Activated T-cell treated with anti-CD3 and anti-CD28 coated beads, Interleukin-2, amount 50 U/mL, for 1 hour (primary cell): ENCODE data around the gene SH3BP4.
"Not testable (repeated sequence)": the region's sequence is repeated elsewhere in the genome, so short reads cannot be mapped to it uniquely, and the experiment has no call there.

ENCODE experiments used
- DNase-seq: peaks from one replicate; pipeline ENCODE4 v3.0.0-alpha.2; 2020

SH3BP4 gene

DNA sequence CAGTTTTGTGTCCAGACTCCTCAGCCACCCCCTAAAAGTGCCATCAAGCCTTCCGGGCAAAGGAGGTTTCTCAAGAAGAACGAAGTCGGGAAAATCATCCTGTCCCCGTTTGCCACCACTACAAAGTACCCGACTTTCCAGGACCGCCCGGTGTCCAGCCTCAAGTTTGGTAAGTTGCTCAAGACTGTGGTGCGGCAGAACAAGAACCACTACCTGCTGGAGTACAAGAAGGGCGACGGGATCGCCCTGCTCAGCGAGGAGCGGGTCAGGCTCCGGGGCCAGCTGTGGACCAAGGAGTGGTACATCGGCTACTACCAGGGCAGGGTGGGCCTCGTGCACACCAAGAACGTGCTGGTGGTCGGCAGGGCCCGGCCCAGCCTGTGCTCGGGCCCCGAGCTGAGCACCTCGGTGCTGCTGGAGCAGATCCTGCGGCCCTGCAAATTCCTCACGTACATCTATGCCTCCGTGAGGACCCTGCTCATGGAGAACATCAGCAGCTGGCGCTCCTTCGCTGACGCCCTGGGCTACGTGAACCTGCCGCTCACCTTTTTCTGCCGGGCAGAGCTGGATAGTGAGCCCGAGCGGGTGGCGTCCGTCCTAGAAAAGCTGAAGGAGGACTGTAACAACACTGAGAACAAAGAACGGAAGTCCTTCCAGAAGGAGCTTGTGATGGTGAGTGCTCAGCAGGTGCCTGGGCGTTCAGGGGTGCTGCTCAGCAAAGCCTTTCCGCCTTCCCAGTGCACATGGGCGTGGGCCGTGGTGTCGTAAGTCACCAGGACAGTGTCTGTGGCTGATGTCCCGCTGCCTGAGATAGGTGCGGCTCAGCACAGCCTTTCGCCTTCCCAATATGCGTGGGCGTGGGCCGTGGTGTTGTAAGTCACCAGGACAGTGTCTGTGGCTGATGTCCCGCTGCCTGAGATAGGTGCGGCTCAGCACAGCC lies 91.0 kb downstream of the SH3BP4 start:
- DNase-seq, result no peak

DNA sequence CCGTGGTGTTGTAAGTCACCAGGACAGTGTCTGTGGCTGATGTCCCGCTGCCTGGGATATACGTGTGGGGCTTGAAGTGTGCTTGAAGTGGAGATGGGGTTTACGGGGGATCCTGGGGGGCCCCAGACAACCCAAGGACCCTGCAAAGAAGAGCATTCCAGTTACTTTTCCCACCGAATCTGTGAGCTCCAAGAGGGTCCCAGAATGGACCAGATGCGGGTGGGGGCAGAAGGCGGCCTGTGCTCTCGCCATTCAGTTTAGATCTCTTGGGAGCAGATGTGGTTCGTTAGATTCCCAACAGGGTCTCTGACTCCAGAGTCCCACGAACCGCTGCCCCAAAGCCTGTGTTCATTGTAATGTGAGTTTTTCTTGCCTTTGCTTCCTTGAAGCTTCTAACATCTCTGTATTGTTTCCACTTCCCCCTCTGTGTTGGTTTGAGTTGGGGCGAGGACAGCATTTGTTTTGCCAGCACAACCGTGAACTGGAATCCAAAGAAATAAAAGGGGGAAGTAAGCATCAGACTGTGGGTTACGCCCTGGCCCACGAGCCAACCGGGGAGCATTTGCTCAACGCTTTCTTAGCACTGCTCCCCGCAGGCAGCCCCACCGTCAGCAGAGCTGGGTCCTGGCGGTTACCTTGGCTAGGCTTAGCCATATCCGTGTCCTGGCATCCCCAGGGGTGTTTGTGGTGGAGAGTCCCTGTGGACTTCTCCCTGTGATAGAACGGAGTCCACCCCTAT lies 92.1 kb downstream of the SH3BP4 start:
- DNase-seq, result no peak

DNA sequence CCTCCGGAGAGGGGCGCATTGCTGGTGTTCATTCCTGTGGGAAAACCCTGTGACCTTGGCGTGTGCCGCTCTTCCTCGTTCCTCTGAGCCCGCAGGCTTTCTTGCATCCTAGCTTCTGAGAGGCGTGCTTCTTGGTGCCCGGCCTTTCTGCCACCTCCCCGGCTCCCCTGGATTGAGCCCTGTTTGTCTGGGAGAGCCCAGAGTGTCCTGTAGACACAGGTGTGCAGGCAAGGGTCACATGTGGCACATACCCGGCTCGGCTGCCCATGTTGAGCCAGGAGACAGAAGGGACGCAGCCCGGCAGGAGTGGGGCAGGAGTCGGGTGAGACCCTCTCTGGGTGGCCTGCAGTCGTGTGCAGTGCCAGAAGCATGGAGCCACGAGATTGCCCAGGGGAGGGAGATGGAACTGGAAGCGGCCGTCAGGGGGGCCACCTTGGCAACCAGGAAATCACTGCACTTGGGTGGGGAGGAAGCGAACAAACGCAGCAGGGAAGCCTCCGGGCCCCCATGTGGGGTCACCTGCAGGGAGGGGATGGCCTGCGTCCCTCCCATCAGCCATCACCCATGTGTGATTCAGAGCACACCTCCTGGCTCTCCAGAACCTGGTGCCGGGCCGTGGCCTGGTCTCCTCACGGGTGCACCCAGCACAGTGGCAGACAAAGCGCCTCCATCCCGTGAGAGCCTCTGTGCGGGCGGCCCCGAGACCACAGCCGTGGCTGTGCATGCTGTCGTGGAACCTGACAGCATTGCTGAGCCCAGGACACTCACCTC lies 92.9 kb downstream of the SH3BP4 start:
- no peak for DNase-seq

DNA sequence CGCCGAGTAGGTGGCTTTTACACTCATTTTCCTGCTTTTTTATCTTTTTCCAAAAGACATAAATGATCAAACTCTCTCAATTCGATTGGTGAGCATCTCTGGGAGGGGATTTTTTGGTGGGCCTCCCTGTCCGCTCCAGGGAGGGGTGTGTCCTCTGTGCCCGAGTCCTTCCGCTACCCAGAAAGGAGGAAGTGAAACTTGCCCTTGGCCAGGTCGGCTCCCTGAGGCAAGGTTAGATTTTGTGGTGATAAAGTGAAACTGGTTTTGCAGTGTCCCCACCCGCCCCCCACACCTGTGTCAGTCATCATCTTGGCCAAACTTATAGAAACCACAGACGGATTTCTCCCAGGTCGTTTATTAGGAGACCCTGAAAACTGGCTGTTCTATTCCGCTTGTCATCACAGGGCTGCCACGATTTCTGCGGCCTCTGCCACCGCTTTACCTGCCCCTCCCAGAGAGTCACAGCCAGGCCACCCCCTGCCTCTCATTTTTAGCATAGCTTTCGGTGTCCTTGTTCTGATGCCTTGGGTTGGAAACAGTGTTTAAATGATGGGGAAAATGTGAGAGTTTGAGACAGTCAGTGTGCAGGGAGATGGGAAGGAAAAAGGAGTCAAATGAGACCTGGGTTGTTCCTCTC lies 93.6 kb downstream of the SH3BP4 start:
- DNase-seq, result no peak

DNA sequence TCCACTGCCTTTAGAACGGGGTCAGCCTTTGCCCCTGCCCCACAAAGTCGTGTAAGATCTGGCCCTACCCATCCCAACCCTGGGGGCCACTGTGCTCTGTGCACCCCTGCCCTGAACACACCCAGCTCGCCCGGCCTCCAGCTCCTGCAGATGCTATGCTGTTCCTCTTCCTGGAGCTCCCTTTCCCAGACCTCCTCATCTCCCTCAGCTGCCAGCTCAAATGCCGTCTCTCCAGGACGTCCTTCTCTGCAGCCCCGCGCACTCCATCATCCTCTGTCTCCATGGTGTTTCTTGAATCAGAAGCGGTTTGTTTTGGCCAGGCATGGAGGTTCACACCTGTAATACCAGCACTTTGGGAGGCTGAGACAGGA lies 94.1 kb downstream of the SH3BP4 start:
- DNase-seq, result no peak

DNA sequence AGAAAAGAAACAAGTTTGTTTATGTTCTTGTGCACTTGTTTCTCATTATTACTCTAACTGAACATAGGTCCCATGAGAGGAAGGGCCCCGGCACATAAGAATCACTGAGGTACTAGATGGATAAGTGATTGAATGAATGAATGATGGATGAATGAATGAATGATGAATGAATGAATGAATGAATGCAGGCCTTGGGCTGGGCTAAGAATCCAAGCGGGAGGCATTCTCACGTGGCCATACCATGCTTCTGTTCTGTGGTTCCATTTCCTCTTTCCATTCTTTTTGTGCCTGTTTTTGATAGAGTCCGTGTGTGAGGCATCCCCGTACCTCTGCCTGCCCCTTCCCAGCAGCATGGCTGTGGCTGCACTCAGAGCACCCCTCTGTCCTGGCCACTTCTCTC lies 94.8 kb downstream of the SH3BP4 start:
- no peak for DNase-seq

- DNase-seq, result no peak
These were observed 95.6 kb downstream of the SH3BP4 start for GRCh38 chr2:235047171-235048160.

- no peak for DNase-seq
These were observed 96.7 kb downstream of the SH3BP4 start for GRCh38 chr2:235048549-235048948.

- no peak for DNase-seq
These were observed 97.3 kb downstream of the SH3BP4 start for GRCh38 chr2:235049069-235049468.

DNA sequence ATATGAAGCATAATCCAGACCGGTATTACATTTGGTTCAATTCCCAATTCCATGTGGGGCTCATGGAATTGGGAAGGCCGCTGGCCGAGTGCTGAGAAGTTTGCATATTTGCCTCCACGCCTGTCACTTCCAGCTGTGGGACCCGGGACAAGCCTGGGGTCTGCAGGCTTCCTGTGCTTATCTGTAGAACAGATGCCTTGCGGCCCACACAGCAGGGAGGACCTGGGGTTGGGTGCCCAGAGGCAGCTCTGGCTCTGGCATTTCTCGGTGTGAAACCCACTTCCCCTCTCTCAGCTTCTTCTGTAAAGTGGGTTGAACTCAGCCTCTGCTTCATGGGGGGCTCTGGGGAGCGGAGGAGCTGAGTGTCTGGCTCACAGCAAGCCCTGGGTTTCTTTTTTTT lies 97.9 kb downstream of the SH3BP4 start:
- no peak for DNase-seq

DNA sequence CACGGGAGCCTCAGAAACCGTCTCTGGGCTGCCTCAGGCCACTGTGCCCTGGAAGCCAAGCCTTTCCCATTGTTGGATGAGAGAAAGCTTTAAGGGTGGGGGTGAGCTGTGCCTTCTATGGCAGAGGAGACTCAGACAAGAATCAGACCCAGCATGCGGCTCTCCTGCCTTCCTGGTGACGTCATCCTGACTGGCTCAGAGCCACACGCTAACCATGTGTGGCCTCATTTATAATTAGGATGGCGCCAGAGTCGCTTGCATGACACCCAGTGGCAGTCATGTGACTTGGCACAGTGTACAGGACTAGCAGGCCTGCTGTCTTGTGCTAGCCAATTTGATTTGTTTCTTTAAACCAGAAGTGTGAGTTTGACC lies 99.1 kb downstream of the SH3BP4 start:
- DNase-seq, result no peak

DNA sequence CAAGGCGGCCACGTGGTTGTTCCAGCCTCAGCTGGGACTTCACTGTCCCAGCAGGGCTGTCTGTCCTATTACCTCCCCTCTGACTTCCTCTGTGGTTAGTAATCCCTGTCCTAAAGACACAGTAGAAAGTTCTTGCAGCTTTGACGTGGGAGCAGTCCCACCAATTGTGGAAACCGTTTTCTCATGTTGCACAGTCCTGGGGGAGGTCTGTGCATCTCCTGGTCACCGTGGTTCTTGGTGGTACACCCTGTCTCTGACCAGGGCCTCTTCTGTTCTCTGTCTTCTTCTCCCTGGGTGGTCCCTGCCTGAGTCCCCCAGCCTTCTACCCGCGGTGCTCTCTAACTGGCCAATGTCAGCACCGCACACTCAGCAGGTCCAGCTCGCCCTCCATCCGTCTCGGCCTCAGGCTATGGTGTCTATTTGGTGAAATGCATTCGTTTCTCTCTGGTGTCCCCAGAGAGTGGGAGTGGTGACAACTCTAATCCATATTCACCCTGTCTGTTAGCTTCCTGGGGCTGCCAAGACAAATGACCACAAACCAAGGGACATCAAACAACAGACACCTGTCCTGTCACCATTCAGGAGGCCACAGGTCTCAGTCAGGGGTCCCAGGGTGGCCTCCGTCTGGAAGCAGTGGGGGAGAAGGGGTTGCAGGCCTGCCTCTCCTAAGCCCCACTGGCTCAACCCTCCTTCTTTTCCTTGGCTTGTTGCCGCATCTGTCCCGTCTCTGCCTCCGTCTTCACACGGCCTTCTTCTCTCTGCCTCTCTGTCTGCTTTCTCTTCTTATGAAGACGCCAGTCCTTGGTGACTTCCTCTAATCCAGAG lies 99.8 kb downstream of the SH3BP4 start:
- no peak for DNase-seq

GRCh38 chr2:235052514-235053354 lies 100.9 kb downstream of the SH3BP4 start:
- DNase-seq, result no peak

- no peak for DNase-seq
These were observed 101.8 kb downstream of the SH3BP4 start for GRCh38 chr2:235053651-235054050.

DNA sequence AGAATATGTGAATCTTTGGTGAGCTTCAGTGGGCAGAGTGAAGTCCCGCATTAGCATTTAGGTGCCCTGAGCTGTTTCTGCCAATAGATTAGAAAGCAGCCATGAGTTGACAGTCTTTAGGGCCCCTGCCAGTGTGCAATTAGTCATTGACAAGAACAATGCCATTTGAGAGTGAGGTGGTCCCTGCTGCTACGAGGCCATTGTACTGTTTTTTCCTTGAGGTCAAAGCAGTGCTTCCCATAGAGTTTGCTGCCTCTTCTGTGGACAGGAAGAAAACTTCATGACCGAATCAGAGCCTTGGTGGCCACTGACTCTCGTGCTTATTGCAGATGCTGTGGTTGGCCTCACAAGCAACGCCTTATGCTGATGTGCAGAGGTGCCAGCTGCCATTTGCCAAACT lies 102.7 kb downstream of the SH3BP4 start:
- no peak for DNase-seq

- no peak for DNase-seq
These were observed 103.1 kb downstream of the SH3BP4 start for GRCh38 chr2:235054919-235055318.

DNA sequence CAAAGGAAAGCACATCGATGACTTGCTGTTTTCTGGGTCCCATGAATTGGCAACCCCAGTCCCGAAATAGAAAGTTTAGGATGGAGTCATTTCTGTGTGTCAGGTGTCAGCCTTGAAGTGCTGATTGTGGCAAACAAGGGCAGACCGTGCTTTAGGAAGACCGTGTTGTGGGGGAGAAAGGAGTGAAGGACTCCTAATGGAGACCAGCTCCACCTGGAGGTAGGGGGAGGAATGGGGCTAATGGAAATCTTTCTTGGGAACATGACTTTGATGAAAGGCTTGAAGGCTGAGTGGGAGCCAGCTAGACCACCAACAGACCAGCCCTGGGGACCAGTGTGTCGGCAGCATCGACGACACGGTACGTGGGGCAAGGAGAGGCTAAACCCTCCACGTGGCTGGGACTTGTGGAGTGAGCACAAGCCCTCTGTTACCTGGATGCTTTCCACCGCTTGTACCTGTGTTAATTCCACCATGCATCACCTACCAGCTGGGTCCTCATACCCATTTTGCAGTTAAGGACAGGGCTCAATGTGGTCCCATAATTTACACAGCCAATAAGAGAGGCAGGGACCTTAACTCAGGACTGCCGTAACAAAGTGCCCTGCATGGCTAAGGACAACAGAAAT lies 104.2 kb downstream of the SH3BP4 start:
- no peak for DNase-seq

- no peak for DNase-seq
These were observed 105.0 kb downstream of the SH3BP4 start for GRCh38 chr2:235056768-235057167.

GRCh38 chr2:235057616-235058015 lies 105.8 kb downstream of the SH3BP4 start:
- DNase-seq, result not testable (repeated sequence)
